ENCODE data around the gene TSPAN2. TPM values are rescaled to one million over a fixed set of nuclear protein-coding genes. Genes with fewer than 3 reads are reported as not detected.

Gene TSPAN2
- total and polyA plus RNA-seq, 2 of the 4 experiments (the other 2 are of a cell fraction), result 0.18 to 0.60 TPM

DNA sequence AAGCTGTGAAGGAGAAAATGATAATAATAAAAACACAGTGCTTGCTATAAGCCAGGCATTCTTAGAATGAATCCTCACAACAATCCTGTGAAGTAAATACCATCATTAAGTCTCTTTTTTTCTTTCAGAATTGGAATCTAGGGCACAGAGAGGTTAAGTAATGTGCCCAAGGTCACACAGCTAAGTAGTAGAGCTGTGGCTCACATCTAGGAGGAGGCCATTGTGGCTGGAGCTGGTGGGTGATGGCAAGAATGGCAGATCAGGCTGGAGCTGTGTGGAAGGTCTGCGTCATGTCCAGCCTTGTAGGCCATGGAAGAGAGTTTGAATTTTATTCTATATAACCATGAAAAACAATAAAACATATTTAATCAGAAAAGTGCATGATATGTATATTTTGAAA lies 38.2 kb upstream of the TSPAN2 start:
- Histone ChIP-seq H2BK20ac (ENCODE audit: low read depth, low read length) (no peak overlapping the region), H4K8ac (ENCODE audit: low read depth in 2 of 2, low read length in 2 of 2) (no peak overlapping the region), H3K18ac (ENCODE audit: low read depth, low read length) (no peak overlapping the region), H2BK120ac (ENCODE audit: low read depth, low read length) (no peak overlapping the region), H3K27me3 (ENCODE audit: control insufficient read depth, insufficient read depth, low read length) (no peaks in the 10 kb centered on the region; the same call in 1 of the 2 replicates), H4K91ac (ENCODE audit: insufficient read depth, low read depth, low read length) (no peak overlapping the region), H3K9me1 (ENCODE audit: insufficient read depth, low read length) (no peaks in the 10 kb centered on the region), H3K9me3 (ENCODE audit: control insufficient read depth, insufficient read depth, low read length) (no peaks in the 10 kb centered on the region; the same call in 1 of the 2 replicates), H3K36me3 (ENCODE audit: control insufficient read depth, insufficient read depth, low read length) (no peaks in the 10 kb centered on the region), H3K4me1 (ENCODE audit: control insufficient read depth, insufficient read depth, low read length) (no peaks in the 10 kb centered on the region), H3K14ac (replicated peaks; ENCODE audit: low read depth, low read length) (no peak overlapping the region), H3K27ac (ENCODE audit: insufficient read depth, low read length) (no peak overlapping the region), H3K4me2 (ENCODE audit: low read depth, low read length) (no peak overlapping the region), H3K4me3 (ENCODE audit: insufficient read depth, low read depth, low read length) (no peak overlapping the region), H2BK5ac (ENCODE audit: low read depth, low read length, poor library complexity, severe bottlenecking) (no peak overlapping the region), H3K56ac (ENCODE audit: extremely low read depth, insufficient read depth, low read length) (no peak overlapping the region), H2AK5ac (ENCODE audit: low read depth, low read length) (no peak overlapping the region), H2AK9ac (replicated peaks; ENCODE audit: low read depth, low read length, poor library complexity) (no peak overlapping the region), H3K9ac (ENCODE audit: low read depth, low read length) (no peak overlapping the region), H3K4ac (ENCODE audit: low read depth, low read length) (no peak overlapping the region), H3K23ac (ENCODE audit: low read depth, low read length) (no peak overlapping the region), H2BK15ac (ENCODE audit: low read depth, low read length) (no peak overlapping the region), H4K20me1 (ENCODE audit: insufficient read depth, low read length) (no peaks in the 10 kb centered on the region), H3K79me1 (ENCODE audit: low read depth in 1 of 2, low read length in 2 of 2) (no peaks in the 10 kb centered on the region), H2AFZ (replicated peaks; ENCODE audit: low read length, poor library complexity) (no peak overlapping the region), H4K5ac (ENCODE audit: low read depth, low read length) (no peak overlapping the region)
- in situ Hi-C loops (cut with MboI; ENCODE audit: low sequenced_read_pairs) (no loop called here), dilution Hi-C loops (cut with HindIII; ENCODE audit: low sequenced_read_pairs, unreplicated experiment) (loop anchor here (25.0 kb wide), 1 partner anchor 460 kb away; no protein-coding TSS in a partner anchor), intact Hi-C loops (cut with micrococcal nuclease) (no loop called here)
- DNase-seq (no peak), ATAC-seq (ENCODE audit: low read depth) (no peak)
- CTCF ChIA-PET, result no interaction called here
- TF ChIP-seq RAD21 (IDR thresholded peaks at IDR 0.05; ENCODE audit: low read length) (no peak), RFX5 (IDR thresholded peaks at IDR 0.05; ENCODE audit: low read depth, low read length) (no peak), POLR2A (IDR thresholded peaks at IDR 0.05; ENCODE audit: low read depth, low read length) (no peak), MAZ (IDR thresholded peaks at IDR 0.05; ENCODE audit: borderline replicate concordance, low read depth, low read length) (no peak), CEBPB (IDR thresholded peaks at IDR 0.05; ENCODE audit: low read depth, low read length) (no peak), CHD1 (IDR thresholded peaks at IDR 0.05; ENCODE audit: low read depth, low read length) (no peak), SMC3 (IDR thresholded peaks at IDR 0.05; ENCODE audit: low read depth, low read length) (no peak), MAFK (IDR thresholded peaks at IDR 0.05; ENCODE audit: low read depth, low read length) (no peak), RCOR1 (IDR thresholded peaks at IDR 0.05; ENCODE audit: insufficient replicate concordance, low read length) (no peak), BHLHE40 (IDR thresholded peaks at IDR 0.05; ENCODE audit: low read depth, low read length) (no peak), NFE2L2 (IDR thresholded peaks at IDR 0.05; ENCODE audit: low read depth, low read length) (no peak), MXI1 (IDR thresholded peaks at IDR 0.05; ENCODE audit: borderline replicate concordance, low read depth, low read length) (no peak), FOS (IDR thresholded peaks at IDR 0.05; ENCODE audit: low read depth, low read length) (no peak)
- TF ChIP-seq, protein P1, sequence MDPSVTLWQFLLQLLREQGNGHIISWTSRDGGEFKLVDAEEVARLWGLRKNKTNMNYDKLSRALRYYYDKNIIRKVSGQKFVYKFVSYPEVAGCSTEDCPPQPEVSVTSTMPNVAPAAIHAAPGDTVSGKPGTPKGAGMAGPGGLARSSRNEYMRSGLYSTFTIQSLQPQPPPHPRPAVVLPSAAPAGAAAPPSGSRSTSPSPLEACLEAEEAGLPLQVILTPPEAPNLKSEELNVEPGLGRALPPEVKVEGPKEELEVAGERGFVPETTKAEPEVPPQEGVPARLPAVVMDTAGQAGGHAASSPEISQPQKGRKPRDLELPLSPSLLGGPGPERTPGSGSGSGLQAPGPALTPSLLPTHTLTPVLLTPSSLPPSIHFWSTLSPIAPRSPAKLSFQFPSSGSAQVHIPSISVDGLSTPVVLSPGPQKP (IDR thresholded peaks at IDR 0.05; ENCODE audit: borderline replicate concordance, low read depth, low read length), result no peak
- TF ChIP-seq, protein P2, sequence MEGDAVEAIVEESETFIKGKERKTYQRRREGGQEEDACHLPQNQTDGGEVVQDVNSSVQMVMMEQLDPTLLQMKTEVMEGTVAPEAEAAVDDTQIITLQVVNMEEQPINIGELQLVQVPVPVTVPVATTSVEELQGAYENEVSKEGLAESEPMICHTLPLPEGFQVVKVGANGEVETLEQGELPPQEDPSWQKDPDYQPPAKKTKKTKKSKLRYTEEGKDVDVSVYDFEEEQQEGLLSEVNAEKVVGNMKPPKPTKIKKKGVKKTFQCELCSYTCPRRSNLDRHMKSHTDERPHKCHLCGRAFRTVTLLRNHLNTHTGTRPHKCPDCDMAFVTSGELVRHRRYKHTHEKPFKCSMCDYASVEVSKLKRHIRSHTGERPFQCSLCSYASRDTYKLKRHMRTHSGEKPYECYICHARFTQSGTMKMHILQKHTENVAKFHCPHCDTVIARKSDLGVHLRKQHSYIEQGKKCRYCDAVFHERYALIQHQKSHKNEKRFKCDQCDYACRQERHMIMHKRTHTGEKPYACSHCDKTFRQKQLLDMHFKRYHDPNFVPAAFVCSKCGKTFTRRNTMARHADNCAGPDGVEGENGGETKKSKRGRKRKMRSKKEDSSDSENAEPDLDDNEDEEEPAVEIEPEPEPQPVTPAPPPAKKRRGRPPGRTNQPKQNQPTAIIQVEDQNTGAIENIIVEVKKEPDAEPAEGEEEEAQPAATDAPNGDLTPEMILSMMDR (conservative IDR thresholded peaks at IDR 0.05; ENCODE audit: low read depth, low read length), result no peak
- TF ChIP-seq, protein P3, sequence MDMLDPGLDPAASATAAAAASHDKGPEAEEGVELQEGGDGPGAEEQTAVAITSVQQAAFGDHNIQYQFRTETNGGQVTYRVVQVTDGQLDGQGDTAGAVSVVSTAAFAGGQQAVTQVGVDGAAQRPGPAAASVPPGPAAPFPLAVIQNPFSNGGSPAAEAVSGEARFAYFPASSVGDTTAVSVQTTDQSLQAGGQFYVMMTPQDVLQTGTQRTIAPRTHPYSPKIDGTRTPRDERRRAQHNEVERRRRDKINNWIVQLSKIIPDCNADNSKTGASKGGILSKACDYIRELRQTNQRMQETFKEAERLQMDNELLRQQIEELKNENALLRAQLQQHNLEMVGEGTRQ (IDR thresholded peaks at IDR 0.05; ENCODE audit: low read depth, low read length), result no peak
- WGBS, 2 experiments (ENCODE audit: extremely low coverage in 2 of 2, insufficient read length in 1 of 2), result no CpG with 5 or more reads among the region's 1 CpG
- POLR2A ChIA-PET (ENCODE audit: unreplicated experiment), result no interaction called here
- BruUV-seq (replicated peaks), result no TSS peak

All from IMR-90 (cell line).